Measurements from ENCODE around the gene PTPRE. TPM values are rescaled to one million over a fixed set of nuclear protein-coding genes. Genes with fewer than 3 reads are reported as not detected.
A peak's percentile ranks its signal among the peaks of the same experiment; 100 is the strongest.

Gene PTPRE
- total RNA-seq, 1 experiment from 2014 or later, result 7.9 TPM

DNA sequence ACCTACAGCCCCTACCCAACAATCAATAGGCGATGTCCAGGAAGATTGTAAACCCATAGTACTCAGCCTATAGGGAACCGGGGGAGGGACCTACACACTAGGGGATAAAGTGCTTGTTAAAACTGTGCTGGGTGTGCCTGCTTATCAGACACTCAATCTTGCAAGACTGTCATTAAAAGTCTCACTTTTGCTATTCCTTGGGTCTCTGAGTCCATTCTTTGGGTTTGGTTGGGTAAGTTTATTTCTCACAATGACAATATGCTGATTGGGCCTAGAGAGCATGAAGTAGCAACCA is 45.6 kb downstream of the PTPRE start:
- TF ChIP-seq CTCF (conservative IDR thresholded peaks at IDR 0.05), result no peak
- TF ChIP-seq EZH2 (IDR thresholded peaks at IDR 0.05; ENCODE audit: low read depth), result no peak
- no TSS peak for BruUV-seq (replicated peaks)
- intact Hi-C loops (cut with micrococcal nuclease; ENCODE audit: unreplicated experiment), result no loop called here

GRCh38 chr10:127952918-127953317 is 46.0 kb downstream of the PTPRE start:
- Histone ChIP-seq H3K27me3 (ENCODE audit: insufficient read depth, low read depth) (no peaks in the 10 kb centered on the region), H4K20me1 (ENCODE audit: insufficient read depth) (no peaks in the 10 kb centered on the region), H3K4me2 (no peak overlapping the region), H3K4me1 (replicated peaks; ENCODE audit: insufficient read depth) (no peaks in the 10 kb centered on the region), H2AFZ (no peak overlapping the region), H3K27ac (no peak overlapping the region), H3K9me2 (ENCODE audit: insufficient read depth) (no peaks in the 10 kb centered on the region), H3K4me3 (no peak overlapping the region), H3K79me2 (ENCODE audit: low read depth) (no peaks in the 10 kb centered on the region), H3K36me3 (ENCODE audit: low read depth) (no peaks in the 10 kb centered on the region), H3F3A (ENCODE audit: insufficient read depth, low read depth) (no peaks in the 10 kb centered on the region), H3K9me3 (ENCODE audit: insufficient read depth, low read depth) (no peaks in the 10 kb centered on the region)
- ChIA-PET CTCF (no interaction called here), POLR2A (ENCODE audit: unreplicated experiment) (no interaction called here)
- BruUV-seq (replicated peaks), result no TSS peak
- peak in 1 of 2 experiments; percentile 39 for DNase-seq
- intact Hi-C loops (cut with micrococcal nuclease; ENCODE audit: unreplicated experiment), result no loop called here
- no peak for TF ChIP-seq CTCF (conservative IDR thresholded peaks at IDR 0.05)
- TF ChIP-seq EZH2 (IDR thresholded peaks at IDR 0.05; ENCODE audit: low read depth), result no peak

More for the DNA sequence above, 45.6 kb downstream of the PTPRE start:
- CTCF ChIA-PET, result no interaction called here
- Histone ChIP-seq H3K36me3 (ENCODE audit: low read depth) (no peaks in the 10 kb centered on the region), H3K4me2 (no peak overlapping the region), H3K9me2 (ENCODE audit: insufficient read depth) (no peaks in the 10 kb centered on the region), H3K79me2 (ENCODE audit: low read depth) (no peaks in the 10 kb centered on the region), H4K20me1 (ENCODE audit: insufficient read depth) (no peaks in the 10 kb centered on the region), H3K9me3 (ENCODE audit: insufficient read depth, low read depth) (no peaks in the 10 kb centered on the region), H3K27me3 (ENCODE audit: insufficient read depth, low read depth) (no peaks in the 10 kb centered on the region), H3F3A (ENCODE audit: insufficient read depth, low read depth) (no peaks in the 10 kb centered on the region), H3K27ac (no peak overlapping the region), H2AFZ (no peak overlapping the region), H3K4me1 (replicated peaks; ENCODE audit: insufficient read depth) (peaks cover under 1% of the 10 kb centered on the region; the same call in 1 of the 2 replicates), H3K4me3 (no peak overlapping the region)
- no peak for DNase-seq
- POLR2A ChIA-PET (ENCODE audit: unreplicated experiment), result no interaction called here

DNA sequence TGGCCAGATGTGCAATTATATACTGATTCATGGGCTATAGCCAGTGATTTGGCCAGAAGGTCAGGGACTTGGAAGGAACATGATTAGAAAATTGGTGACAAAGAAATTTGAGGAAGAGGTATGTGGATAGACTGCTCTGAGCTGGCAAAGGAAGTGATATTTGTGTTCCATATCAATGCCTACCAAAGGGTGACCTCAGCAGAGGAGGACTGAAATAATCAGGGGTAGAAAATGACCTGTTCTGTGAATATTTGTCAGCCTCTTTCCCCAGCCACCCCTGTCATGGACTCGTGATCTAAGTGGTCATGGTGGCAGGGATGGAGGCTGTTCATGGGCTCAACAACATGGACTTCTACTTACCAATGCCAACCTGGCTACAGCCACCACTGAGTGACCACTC is 47.0 kb downstream of the PTPRE start:
- no TSS peak for BruUV-seq (replicated peaks)
- no peaks in the 10 kb centered on the region for H3K36me3 ChIP-seq (ENCODE audit: low read depth)
- H3K27me3 ChIP-seq (ENCODE audit: insufficient read depth, low read depth), result no peaks in the 10 kb centered on the region
- H3K9me3 ChIP-seq (ENCODE audit: insufficient read depth, low read depth), result no peaks in the 10 kb centered on the region
- ChIA-PET POLR2A (ENCODE audit: unreplicated experiment) (no interaction called here), CTCF (no interaction called here)
- no peaks in the 10 kb centered on the region for H3F3A ChIP-seq (ENCODE audit: insufficient read depth, low read depth)
- H3K4me3 ChIP-seq, result no peak overlapping the region
- H3K4me1 ChIP-seq (replicated peaks; ENCODE audit: insufficient read depth), result no peaks in the 10 kb centered on the region
- intact Hi-C loops (cut with micrococcal nuclease; ENCODE audit: unreplicated experiment), result no loop called here
- no peaks in the 10 kb centered on the region for H3K79me2 ChIP-seq (ENCODE audit: low read depth)
- no peaks in the 10 kb centered on the region for H3K9me2 ChIP-seq (ENCODE audit: insufficient read depth)
- no peak overlapping the region for H2AFZ ChIP-seq
- no peak for DNase-seq
- TF ChIP-seq EZH2 (IDR thresholded peaks at IDR 0.05; ENCODE audit: low read depth) (no peak), CTCF (conservative IDR thresholded peaks at IDR 0.05) (no peak)
- H3K27ac ChIP-seq, result no peak overlapping the region
- no peaks in the 10 kb centered on the region for H4K20me1 ChIP-seq (ENCODE audit: insufficient read depth)
- no peak overlapping the region for H3K4me2 ChIP-seq
